GM12892 (cell line): ENCODE results near the gene SLC17A1.

Experiments
- POLR2A ChIP-seq: IDR thresholded peaks from 2 replicates; pipeline ENCODE4 v1.6.1; 2011; ENCODE audit warnings: low read depth, low read length, control low read depth
- POLR2AphosphoS5 ChIP-seq: IDR thresholded peaks from 2 replicates; pipeline ENCODE4 v1.6.1; 2011; ENCODE audit warnings: low read depth, low read length, control low read depth

- TF ChIP-seq POLR2A (no peak), POLR2AphosphoS5 (no peak)
Measured at GRCh38 chr6:25835442-25836283, 3.8 kb upstream of the SLC17A1 start.
